Measurements from ENCODE around the gene AKAP13. TPM values are rescaled to one million over a fixed set of nuclear protein-coding genes. Genes with fewer than 3 reads are reported as not detected.
A peak's percentile ranks its signal among the peaks of the same experiment; 100 is the strongest.

Gene AKAP13
- total RNA-seq, 2 experiments from 2014 or later: 83.2 to 85.2 TPM

- Mint-ChIP-seq H3K9me3 (no peaks in the 10 kb centered on the region), H3K4me1 (peaks cover 53% of the 10 kb centered on the region), H3K27ac (no peak overlapping the region), H3K27me3 (no peaks in the 10 kb centered on the region), H3K4me3 (no peak overlapping the region), H3K36me3 (peaks cover 31% of the 10 kb centered on the region)
- DNase-seq: no peak
These were observed 218.5 kb downstream of the AKAP13 start for GRCh38 chr15:85598718-85599398.

- Mint-ChIP-seq H3K27ac (no peak overlapping the region), H3K4me3 (no peak overlapping the region), H3K27me3 (no peaks in the 10 kb centered on the region), H3K4me1 (peaks cover 47% of the 10 kb centered on the region), H3K9me3 (no peaks in the 10 kb centered on the region), H3K36me3 (peaks cover 38% of the 10 kb centered on the region)
- DNase-seq: no peak
These were observed 219.6 kb downstream of the AKAP13 start for GRCh38 chr15:85600001-85600400.

GRCh38 chr15:85603160-85603559 is 222.8 kb downstream of the AKAP13 start:
- H3K27ac Mint-ChIP-seq: no peak overlapping the region

GRCh38 chr15:85603703-85604102 is 223.3 kb downstream of the AKAP13 start:
- peaks cover 19% of the 10 kb centered on the region for H3K4me1 Mint-ChIP-seq
- H3K27ac Mint-ChIP-seq: no peak overlapping the region
- no peaks in the 10 kb centered on the region for H3K27me3 Mint-ChIP-seq
- H3K9me3 Mint-ChIP-seq: no peaks in the 10 kb centered on the region
- no peak for DNase-seq
- H3K36me3 Mint-ChIP-seq: peaks cover 32% of the 10 kb centered on the region
- H3K4me3 Mint-ChIP-seq: no peak overlapping the region

More at GRCh38 chr15:85603160-85603559, 222.8 kb downstream of the AKAP13 start:
- peaks cover 36% of the 10 kb centered on the region for H3K36me3 Mint-ChIP-seq
- peaks cover 19% of the 10 kb centered on the region for H3K4me1 Mint-ChIP-seq
- no peaks in the 10 kb centered on the region for H3K9me3 Mint-ChIP-seq
- H3K27me3 Mint-ChIP-seq: no peaks in the 10 kb centered on the region
- DNase-seq: no peak
- H3K4me3 Mint-ChIP-seq: no peak overlapping the region

GRCh38 chr15:85604194-85604593 is 223.8 kb downstream of the AKAP13 start:
- no peaks in the 10 kb centered on the region for H3K9me3 Mint-ChIP-seq
- H3K4me3 Mint-ChIP-seq: no peak overlapping the region
- H3K4me1 Mint-ChIP-seq: peaks cover 17% of the 10 kb centered on the region
- no peak overlapping the region for H3K27ac Mint-ChIP-seq
- peaks cover 28% of the 10 kb centered on the region for H3K36me3 Mint-ChIP-seq
- DNase-seq: no peak
- H3K27me3 Mint-ChIP-seq: no peaks in the 10 kb centered on the region

- Mint-ChIP-seq H3K27ac (peak overlapping the region; percentile 60), H3K9me3 (no peaks in the 10 kb centered on the region), H3K36me3 (peaks cover 29% of the 10 kb centered on the region), H3K4me1 (peaks cover 21% of the 10 kb centered on the region), H3K4me3 (no peak overlapping the region), H3K27me3 (no peaks in the 10 kb centered on the region)
- DNase-seq: no peak
These were observed 226.3 kb downstream of the AKAP13 start for GRCh38 chr15:85606738-85607137.

- no peaks in the 10 kb centered on the region for H3K27me3 Mint-ChIP-seq
- H3K36me3 Mint-ChIP-seq: peaks cover 29% of the 10 kb centered on the region
- peak overlapping the region; percentile 60 for H3K27ac Mint-ChIP-seq
- no peak for DNase-seq
- H3K9me3 Mint-ChIP-seq: no peaks in the 10 kb centered on the region
- H3K4me3 Mint-ChIP-seq: no peak overlapping the region
- peaks cover 22% of the 10 kb centered on the region for H3K4me1 Mint-ChIP-seq
These were observed 226.9 kb downstream of the AKAP13 start for GRCh38 chr15:85607141-85607806.

- no peak for DNase-seq
- no peak overlapping the region for H3K4me3 Mint-ChIP-seq
- no peaks in the 10 kb centered on the region for H3K9me3 Mint-ChIP-seq
- H3K27me3 Mint-ChIP-seq: no peaks in the 10 kb centered on the region
- peak overlapping the region; percentile 60 for H3K27ac Mint-ChIP-seq
- peaks cover 19% of the 10 kb centered on the region for H3K4me1 Mint-ChIP-seq
- peaks cover 29% of the 10 kb centered on the region for H3K36me3 Mint-ChIP-seq
These were observed 227.4 kb downstream of the AKAP13 start for GRCh38 chr15:85607842-85608241.

GRCh38 chr15:85609492-85609891 is 229.1 kb downstream of the AKAP13 start:
- peaks cover 25% of the 10 kb centered on the region for H3K36me3 Mint-ChIP-seq
- no peaks in the 10 kb centered on the region for H3K27me3 Mint-ChIP-seq
- peaks cover 13% of the 10 kb centered on the region for H3K4me1 Mint-ChIP-seq
- no peak overlapping the region for H3K27ac Mint-ChIP-seq
- no peak for DNase-seq
- no peaks in the 10 kb centered on the region for H3K9me3 Mint-ChIP-seq
- no peak overlapping the region for H3K4me3 Mint-ChIP-seq

- Mint-ChIP-seq H3K9me3 (no peaks in the 10 kb centered on the region), H3K27ac (peak overlapping the region; percentile 52), H3K36me3 (peaks cover 14% of the 10 kb centered on the region), H3K4me3 (no peak overlapping the region), H3K27me3 (no peaks in the 10 kb centered on the region), H3K4me1 (peaks cover 30% of the 10 kb centered on the region)
- no peak for DNase-seq
These were observed 231.0 kb downstream of the AKAP13 start for GRCh38 chr15:85611361-85611760.

GRCh38 chr15:85614059-85614458 is 233.7 kb downstream of the AKAP13 start:
- no peak for DNase-seq
- Mint-ChIP-seq H3K27ac (no peak overlapping the region), H3K36me3 (peaks cover 5% of the 10 kb centered on the region), H3K27me3 (no peaks in the 10 kb centered on the region), H3K4me1 (peaks cover 32% of the 10 kb centered on the region), H3K4me3 (no peak overlapping the region), H3K9me3 (no peaks in the 10 kb centered on the region)

GRCh38 chr15:85615930-85616329 is 235.5 kb downstream of the AKAP13 start:
- Mint-ChIP-seq H3K9me3 (no peaks in the 10 kb centered on the region), H3K4me3 (no peak overlapping the region), H3K4me1 (peaks cover 28% of the 10 kb centered on the region), H3K27ac (no peak overlapping the region), H3K36me3 (peaks cover 2% of the 10 kb centered on the region), H3K27me3 (no peaks in the 10 kb centered on the region)
- DNase-seq: peak; percentile 20

- no peak overlapping the region for H3K27ac Mint-ChIP-seq
- no peaks in the 10 kb centered on the region for H3K27me3 Mint-ChIP-seq
- DNase-seq: no peak
- no peaks in the 10 kb centered on the region for H3K9me3 Mint-ChIP-seq
- peaks cover 23% of the 10 kb centered on the region for H3K4me1 Mint-ChIP-seq
- no peaks in the 10 kb centered on the region for H3K36me3 Mint-ChIP-seq
- H3K4me3 Mint-ChIP-seq: no peak overlapping the region
These were observed 236.2 kb downstream of the AKAP13 start for GRCh38 chr15:85616549-85617110.

- H3K9me3 Mint-ChIP-seq: no peaks in the 10 kb centered on the region
- H3K27ac Mint-ChIP-seq: no peak overlapping the region
These were observed 237.8 kb downstream of the AKAP13 start for GRCh38 chr15:85618228-85618505.

GRCh38 chr15:85618956-85619491 is 238.6 kb downstream of the AKAP13 start:
- Mint-ChIP-seq H3K9me3 (no peaks in the 10 kb centered on the region), H3K27me3 (no peaks in the 10 kb centered on the region), H3K4me1 (peaks cover 43% of the 10 kb centered on the region), H3K36me3 (peaks cover 5% of the 10 kb centered on the region), H3K27ac (no peak overlapping the region), H3K4me3 (no peak overlapping the region)
- peak; percentile 73 for DNase-seq

More at GRCh38 chr15:85618228-85618505, 237.8 kb downstream of the AKAP13 start:
- no peak for DNase-seq
- Mint-ChIP-seq H3K4me3 (no peak overlapping the region), H3K36me3 (peaks cover 3% of the 10 kb centered on the region), H3K4me1 (peaks cover 35% of the 10 kb centered on the region), H3K27me3 (no peaks in the 10 kb centered on the region)

All from activated naive CD8-positive, alpha-beta T cell treated with anti-CD3 and anti-CD28 coated beads for 36 hours (primary cell).